Measurements from ENCODE around the gene LRRC8B. TPM values are rescaled to one million over a fixed set of nuclear protein-coding genes. Genes with fewer than 3 reads are reported as not detected.

Gene LRRC8B
- total and polyA plus RNA-seq, 2 of the 13 experiments (the other 11 are each of a cell fraction or from before 2014, with no cell fraction given): 4.9 to 7.6 TPM

GRCh38 chr1:89525169-89525855 is 683 bp downstream of the LRRC8B start (continued):
- TF ChIP-seq, protein P1, sequence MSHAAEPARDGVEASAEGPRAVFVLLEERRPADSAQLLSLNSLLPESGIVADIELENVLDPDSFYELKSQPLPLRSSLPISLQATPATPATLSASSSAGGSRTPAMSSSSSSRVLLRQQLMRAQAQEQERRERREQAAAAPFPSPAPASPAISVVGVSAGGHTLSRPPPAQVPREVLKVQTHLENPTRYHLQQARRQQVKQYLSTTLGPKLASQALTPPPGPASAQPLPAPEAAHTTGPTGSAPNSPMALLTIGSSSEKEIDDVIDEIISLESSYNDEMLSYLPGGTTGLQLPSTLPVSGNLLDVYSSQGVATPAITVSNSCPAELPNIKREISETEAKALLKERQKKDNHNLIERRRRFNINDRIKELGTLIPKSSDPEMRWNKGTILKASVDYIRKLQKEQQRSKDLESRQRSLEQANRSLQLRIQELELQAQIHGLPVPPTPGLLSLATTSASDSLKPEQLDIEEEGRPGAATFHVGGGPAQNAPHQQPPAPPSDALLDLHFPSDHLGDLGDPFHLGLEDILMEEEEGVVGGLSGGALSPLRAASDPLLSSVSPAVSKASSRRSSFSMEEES (CRISPR knock-in tag; IDR thresholded peaks at IDR 0.05): no peak
- TF ChIP-seq FUBP1 (CRISPR knock-in tag; IDR thresholded peaks at IDR 0.05; ENCODE audit: borderline replicate concordance): peak; percentile 56; the same call in 1 of the 2 replicates
- no peak for TF ChIP-seq ZNF547 (CRISPR knock-in tag; IDR thresholded peaks at IDR 0.05)
- TF ChIP-seq ZSCAN21 (CRISPR knock-in tag; IDR thresholded peaks at IDR 0.05; ENCODE audit: borderline replicate concordance): 0 out of 2 replicates have a peak, but pooled peaks have one; percentile 3
- TF ChIP-seq CBFB (CRISPR knock-in tag; IDR thresholded peaks at IDR 0.05): 0 out of 2 replicates have a peak, but pooled peaks have one; percentile 27
- no peak for TF ChIP-seq ZNF414 (CRISPR knock-in tag; IDR thresholded peaks at IDR 0.05)
- TF ChIP-seq, protein P2, sequence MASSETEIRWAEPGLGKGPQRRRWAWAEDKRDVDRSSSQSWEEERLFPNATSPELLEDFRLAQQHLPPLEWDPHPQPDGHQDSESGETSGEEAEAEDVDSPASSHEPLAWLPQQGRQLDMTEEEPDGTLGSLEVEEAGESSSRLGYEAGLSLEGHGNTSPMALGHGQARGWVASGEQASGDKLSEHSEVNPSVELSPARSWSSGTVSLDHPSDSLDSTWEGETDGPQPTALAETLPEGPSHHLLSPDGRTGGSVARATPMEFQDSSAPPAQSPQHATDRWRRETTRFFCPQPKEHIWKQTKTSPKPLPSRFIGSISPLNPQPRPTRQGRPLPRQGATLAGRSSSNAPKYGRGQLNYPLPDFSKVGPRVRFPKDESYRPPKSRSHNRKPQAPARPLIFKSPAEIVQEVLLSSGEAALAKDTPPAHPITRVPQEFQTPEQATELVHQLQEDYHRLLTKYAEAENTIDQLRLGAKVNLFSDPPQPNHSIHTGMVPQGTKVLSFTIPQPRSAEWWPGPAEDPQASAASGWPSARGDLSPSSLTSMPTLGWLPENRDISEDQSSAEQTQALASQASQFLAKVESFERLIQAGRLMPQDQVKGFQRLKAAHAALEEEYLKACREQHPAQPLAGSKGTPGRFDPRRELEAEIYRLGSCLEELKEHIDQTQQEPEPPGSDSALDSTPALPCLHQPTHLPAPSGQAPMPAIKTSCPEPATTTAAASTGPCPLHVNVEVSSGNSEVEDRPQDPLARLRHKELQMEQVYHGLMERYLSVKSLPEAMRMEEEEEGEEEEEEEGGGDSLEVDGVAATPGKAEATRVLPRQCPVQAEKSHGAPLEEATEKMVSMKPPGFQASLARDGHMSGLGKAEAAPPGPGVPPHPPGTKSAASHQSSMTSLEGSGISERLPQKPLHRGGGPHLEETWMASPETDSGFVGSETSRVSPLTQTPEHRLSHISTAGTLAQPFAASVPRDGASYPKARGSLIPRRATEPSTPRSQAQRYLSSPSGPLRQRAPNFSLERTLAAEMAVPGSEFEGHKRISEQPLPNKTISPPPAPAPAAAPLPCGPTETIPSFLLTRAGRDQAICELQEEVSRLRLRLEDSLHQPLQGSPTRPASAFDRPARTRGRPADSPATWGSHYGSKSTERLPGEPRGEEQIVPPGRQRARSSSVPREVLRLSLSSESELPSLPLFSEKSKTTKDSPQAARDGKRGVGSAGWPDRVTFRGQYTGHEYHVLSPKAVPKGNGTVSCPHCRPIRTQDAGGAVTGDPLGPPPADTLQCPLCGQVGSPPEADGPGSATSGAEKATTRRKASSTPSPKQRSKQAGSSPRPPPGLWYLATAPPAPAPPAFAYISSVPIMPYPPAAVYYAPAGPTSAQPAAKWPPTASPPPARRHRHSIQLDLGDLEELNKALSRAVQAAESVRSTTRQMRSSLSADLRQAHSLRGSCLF (CRISPR knock-in tag; IDR thresholded peaks at IDR 0.05; ENCODE audit: borderline replicate concordance): no peak
- no peak for TF ChIP-seq YEATS2 (CRISPR knock-in tag; IDR thresholded peaks at IDR 0.05; ENCODE audit: borderline replicate concordance)
- TF ChIP-seq, protein P3, sequence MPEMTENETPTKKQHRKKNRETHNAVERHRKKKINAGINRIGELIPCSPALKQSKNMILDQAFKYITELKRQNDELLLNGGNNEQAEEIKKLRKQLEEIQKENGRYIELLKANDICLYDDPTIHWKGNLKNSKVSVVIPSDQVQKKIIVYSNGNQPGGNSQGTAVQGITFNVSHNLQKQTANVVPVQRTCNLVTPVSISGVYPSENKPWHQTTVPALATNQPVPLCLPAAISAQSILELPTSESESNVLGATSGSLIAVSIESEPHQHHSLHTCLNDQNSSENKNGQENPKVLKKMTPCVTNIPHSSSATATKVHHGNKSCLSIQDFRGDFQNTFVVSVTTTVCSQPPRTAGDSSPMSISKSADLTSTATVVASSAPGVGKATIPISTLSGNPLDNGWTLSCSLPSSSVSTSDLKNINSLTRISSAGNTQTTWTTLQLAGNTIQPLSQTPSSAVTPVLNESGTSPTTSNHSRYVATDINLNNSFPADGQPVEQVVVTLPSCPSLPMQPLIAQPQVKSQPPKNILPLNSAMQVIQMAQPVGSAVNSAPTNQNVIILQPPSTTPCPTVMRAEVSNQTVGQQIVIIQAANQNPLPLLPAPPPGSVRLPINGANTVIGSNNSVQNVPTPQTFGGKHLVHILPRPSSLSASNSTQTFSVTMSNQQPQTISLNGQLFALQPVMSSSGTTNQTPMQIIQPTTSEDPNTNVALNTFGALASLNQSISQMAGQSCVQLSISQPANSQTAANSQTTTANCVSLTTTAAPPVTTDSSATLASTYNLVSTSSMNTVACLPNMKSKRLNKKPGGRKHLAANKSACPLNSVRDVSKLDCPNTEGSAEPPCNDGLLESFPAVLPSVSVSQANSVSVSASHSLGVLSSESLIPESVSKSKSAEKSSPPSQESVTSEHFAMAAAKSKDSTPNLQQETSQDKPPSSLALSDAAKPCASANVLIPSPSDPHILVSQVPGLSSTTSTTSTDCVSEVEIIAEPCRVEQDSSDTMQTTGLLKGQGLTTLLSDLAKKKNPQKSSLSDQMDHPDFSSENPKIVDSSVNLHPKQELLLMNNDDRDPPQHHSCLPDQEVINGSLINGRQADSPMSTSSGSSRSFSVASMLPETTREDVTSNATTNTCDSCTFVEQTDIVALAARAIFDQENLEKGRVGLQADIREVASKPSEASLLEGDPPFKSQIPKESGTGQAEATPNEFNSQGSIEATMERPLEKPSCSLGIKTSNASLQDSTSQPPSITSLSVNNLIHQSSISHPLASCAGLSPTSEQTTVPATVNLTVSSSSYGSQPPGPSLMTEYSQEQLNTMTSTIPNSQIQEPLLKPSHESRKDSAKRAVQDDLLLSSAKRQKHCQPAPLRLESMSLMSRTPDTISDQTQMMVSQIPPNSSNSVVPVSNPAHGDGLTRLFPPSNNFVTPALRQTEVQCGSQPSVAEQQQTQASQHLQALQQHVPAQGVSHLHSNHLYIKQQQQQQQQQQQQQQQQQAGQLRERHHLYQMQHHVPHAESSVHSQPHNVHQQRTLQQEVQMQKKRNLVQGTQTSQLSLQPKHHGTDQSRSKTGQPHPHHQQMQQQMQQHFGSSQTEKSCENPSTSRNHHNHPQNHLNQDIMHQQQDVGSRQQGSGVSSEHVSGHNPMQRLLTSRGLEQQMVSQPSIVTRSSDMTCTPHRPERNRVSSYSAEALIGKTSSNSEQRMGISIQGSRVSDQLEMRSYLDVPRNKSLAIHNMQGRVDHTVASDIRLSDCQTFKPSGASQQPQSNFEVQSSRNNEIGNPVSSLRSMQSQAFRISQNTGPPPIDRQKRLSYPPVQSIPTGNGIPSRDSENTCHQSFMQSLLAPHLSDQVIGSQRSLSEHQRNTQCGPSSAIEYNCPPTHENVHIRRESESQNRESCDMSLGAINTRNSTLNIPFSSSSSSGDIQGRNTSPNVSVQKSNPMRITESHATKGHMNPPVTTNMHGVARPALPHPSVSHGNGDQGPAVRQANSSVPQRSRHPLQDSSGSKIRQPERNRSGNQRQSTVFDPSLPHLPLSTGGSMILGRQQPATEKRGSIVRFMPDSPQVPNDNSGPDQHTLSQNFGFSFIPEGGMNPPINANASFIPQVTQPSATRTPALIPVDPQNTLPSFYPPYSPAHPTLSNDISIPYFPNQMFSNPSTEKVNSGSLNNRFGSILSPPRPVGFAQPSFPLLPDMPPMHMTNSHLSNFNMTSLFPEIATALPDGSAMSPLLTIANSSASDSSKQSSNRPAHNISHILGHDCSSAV (CRISPR knock-in tag; IDR thresholded peaks at IDR 0.05; ENCODE audit: borderline replicate concordance): no peak
- TF ChIP-seq RBFOX2 (IDR thresholded peaks at IDR 0.05; ENCODE audit: low read depth, low read length): no peak
